Glutamatergic neuron (in vitro differentiated cells): ENCODE measurements around the gene PAM. TPM values are rescaled to one million over a fixed set of nuclear protein-coding genes. Genes with fewer than 3 reads are reported as not detected.

Experiments used
- DNase-seq: peaks from one replicate; pipeline ENCODE4 v3.0.0; 2022
- H3K27ac Mint-ChIP-seq: one replicate; pipeline ENCODE4 v1.8.0; 2020; ENCODE audit warnings: mild to moderate bottlenecking, mixed read lengths, inconsistent platforms; ENCODE audit not compliant: unreplicated experiment
- H3K27me3 Mint-ChIP-seq: one replicate; pipeline ENCODE4 v1.8.0; 2020; ENCODE audit warnings: mild to moderate bottlenecking, moderate library complexity, mixed read lengths, inconsistent platforms; ENCODE audit not compliant: unreplicated experiment
- H3K36me3 Mint-ChIP-seq: one replicate; pipeline ENCODE4 v1.8.0; 2020; ENCODE audit warnings: mild to moderate bottlenecking, mixed read lengths, inconsistent platforms; ENCODE audit not compliant: unreplicated experiment
- H3K4me1 Mint-ChIP-seq: one replicate; pipeline ENCODE4 v1.8.0; 2020; ENCODE audit warnings: mild to moderate bottlenecking, low read depth, mixed read lengths, inconsistent platforms; ENCODE audit not compliant: unreplicated experiment
- H3K4me3 Mint-ChIP-seq: one replicate; pipeline ENCODE4 v1.8.0; 2020; ENCODE audit warnings: mild to moderate bottlenecking, mixed read lengths, inconsistent platforms; ENCODE audit not compliant: unreplicated experiment
- H3K9me3 Mint-ChIP-seq: one replicate; pipeline ENCODE4 v1.8.0; 2020; ENCODE audit warnings: mild to moderate bottlenecking, moderate library complexity, mixed read lengths, inconsistent platforms; ENCODE audit not compliant: unreplicated experiment
- CTCF ChIP-seq: fragments of 200-600 bp; sonication (generic); IDR thresholded peaks from one replicate; pipeline ENCODE4 v1.5.0; 2021; ENCODE audit not compliant: partially characterized antibody, unreplicated experiment
- total RNA-seq: library from RNA; stranded (reverse); fragmentation: NEBNext Ultra II Directional; extraction: Animal tissue kit (Norgen Biotek cat#: 25700); gene quantifications from one replicate; pipeline ENCODE4 v1.2.1, GENCODE V29; 2021; ENCODE audit not compliant: unreplicated experiment

Gene PAM
- total RNA-seq, 1 donor from 2014 or later: 192 TPM

DNA sequence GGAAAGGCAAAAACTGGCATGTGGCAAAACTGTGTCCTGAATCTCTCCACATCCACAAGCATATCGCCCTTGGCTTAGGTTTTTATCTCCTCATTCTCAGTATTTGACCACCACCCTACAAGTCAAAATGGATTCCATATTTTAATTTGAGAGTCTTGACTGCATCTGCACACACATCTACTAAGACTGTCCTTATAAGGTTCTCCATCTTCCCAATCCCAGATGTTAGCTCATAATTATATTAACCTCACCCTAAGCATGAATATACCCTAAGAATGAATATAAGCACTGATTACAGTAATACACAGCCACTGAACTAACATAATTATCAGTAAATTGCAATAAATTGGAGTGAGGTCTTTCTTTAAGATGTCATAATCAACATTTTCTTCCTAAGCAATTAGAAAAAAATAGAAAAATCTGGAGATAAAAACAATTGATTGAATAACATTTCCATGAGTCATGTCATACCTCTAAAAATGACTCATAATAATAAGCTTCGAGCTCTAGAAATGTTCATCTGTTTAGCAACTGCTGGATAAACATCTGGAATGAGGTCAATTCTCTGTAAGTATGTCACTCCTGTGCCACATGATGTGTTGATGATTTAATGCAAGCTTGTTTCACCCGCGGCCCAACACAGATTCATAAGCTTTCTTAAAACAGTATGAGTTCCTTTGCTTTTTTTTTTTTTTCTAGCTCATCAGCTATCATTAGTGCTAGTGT lies 39.9 kb upstream of the PAM start:
- Mint-ChIP-seq H3K9me3 (no peaks in the 10 kb centered on the region), H3K27me3 (no peaks in the 10 kb centered on the region), H3K36me3 (no peaks in the 10 kb centered on the region), H3K27ac (no peak overlapping the region), H3K4me1 (no peaks in the 10 kb centered on the region), H3K4me3 (no peak overlapping the region)
- DNase-seq: no peak
- TF ChIP-seq CTCF: no peak

- H3K27me3 Mint-ChIP-seq: no peaks in the 10 kb centered on the region
- no peaks in the 10 kb centered on the region for H3K4me1 Mint-ChIP-seq
- no peak for TF ChIP-seq CTCF
- H3K4me3 Mint-ChIP-seq: no peak overlapping the region
- H3K36me3 Mint-ChIP-seq: no peaks in the 10 kb centered on the region
- H3K27ac Mint-ChIP-seq: no peak overlapping the region
- H3K9me3 Mint-ChIP-seq: no peaks in the 10 kb centered on the region
- no peak for DNase-seq
Measured at GRCh38 chr5:102716017-102716416, 39.1 kb upstream of the PAM start.

GRCh38 chr5:102718819-102719218 lies 36.3 kb upstream of the PAM start:
- Mint-ChIP-seq H3K27ac (no peak overlapping the region), H3K4me1 (no peaks in the 10 kb centered on the region), H3K27me3 (no peaks in the 10 kb centered on the region), H3K36me3 (no peaks in the 10 kb centered on the region), H3K9me3 (no peaks in the 10 kb centered on the region), H3K4me3 (no peak overlapping the region)
- no peak for DNase-seq
- TF ChIP-seq CTCF: no peak

DNA sequence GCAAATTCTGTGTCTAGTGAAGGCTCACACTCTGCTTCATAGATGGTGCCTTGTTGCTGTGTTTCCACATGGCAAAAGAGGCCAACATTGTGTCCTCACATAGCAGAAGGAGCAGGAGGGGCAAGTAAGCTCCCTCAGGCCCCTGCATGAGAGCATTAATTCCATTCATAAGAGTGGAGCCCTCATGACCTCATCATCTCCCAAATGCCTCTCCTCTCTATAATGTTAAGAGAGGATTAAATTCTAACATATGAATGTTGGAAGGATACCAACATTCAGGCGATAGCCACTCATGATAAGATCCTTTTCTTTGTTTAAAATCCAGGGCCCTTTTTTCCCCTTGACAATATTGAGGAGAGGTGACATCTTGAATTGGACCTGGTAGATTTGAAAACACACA lies 35.2 kb upstream of the PAM start:
- Mint-ChIP-seq H3K36me3 (no peaks in the 10 kb centered on the region), H3K4me1 (no peaks in the 10 kb centered on the region), H3K9me3 (no peaks in the 10 kb centered on the region), H3K27ac (no peak overlapping the region), H3K4me3 (no peak overlapping the region), H3K27me3 (no peaks in the 10 kb centered on the region)
- DNase-seq: no peak
- TF ChIP-seq CTCF: no peak

DNA sequence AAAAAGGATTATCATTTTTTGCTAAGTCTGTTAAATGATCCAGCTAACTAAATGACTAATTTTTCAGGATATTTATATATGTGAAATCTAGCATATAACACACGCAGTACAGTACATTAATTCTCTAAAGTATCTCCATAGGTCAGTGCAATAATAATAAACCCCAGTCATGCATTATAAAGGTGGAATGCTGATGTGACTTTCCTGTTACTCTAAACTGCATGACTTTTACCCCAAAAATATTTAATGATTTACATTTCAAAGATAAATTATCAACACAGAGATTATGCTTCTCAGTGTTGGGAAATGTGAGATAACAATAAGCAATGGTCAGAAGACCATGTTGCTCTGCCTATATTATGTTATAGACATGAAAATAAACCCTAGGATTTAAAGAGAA lies 34.1 kb upstream of the PAM start:
- no peak for TF ChIP-seq CTCF
- H3K9me3 Mint-ChIP-seq: no peaks in the 10 kb centered on the region
- H3K27me3 Mint-ChIP-seq: no peaks in the 10 kb centered on the region
- H3K4me3 Mint-ChIP-seq: no peak overlapping the region
- H3K36me3 Mint-ChIP-seq: no peaks in the 10 kb centered on the region
- no peak overlapping the region for H3K27ac Mint-ChIP-seq
- DNase-seq: no peak
- H3K4me1 Mint-ChIP-seq: no peaks in the 10 kb centered on the region
